ENCODE results near the gene MYADM. TPM values are rescaled to one million over a fixed set of nuclear protein-coding genes. Genes with fewer than 3 reads are reported as not detected.

Gene MYADM
- polyA plus RNA-seq, 1 donor, result 63.4 TPM

DNA sequence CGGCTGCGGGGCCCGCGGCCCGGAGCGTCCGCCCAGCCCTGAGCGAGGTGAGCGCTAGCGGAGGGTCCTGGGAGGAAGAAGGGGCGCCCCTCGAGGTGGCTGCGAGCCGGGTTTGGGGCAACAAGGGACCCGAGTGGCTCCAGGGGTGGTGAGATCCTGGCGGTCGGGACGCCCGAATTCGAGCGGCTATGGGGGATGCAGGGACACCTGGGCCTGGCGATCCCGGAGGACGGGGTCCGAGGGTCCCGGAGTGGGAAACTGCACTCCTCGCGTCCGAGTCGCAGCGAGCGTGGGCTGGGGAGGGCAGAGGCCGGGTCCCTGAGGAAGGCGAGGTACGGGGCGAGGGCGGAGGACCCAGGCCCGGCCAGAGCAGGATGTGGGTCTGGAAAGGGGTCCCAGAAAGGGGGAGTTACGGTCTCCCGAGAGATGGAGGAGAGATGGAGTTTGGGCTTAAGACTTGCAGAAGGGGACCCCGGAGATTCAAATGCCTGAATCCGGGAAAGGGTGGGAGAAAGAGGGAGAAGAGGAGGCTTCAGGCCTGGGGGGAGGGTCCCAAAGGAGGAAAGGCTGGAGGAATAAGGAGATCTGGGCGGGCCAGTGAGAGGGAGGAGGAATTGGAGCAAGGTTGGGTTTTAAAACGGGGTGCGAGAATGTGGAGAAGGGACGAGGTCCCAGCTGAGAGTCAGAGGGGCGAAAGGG, 41.9 kb downstream of the MYADM start:
- DNase-seq, result no peak

DNA sequence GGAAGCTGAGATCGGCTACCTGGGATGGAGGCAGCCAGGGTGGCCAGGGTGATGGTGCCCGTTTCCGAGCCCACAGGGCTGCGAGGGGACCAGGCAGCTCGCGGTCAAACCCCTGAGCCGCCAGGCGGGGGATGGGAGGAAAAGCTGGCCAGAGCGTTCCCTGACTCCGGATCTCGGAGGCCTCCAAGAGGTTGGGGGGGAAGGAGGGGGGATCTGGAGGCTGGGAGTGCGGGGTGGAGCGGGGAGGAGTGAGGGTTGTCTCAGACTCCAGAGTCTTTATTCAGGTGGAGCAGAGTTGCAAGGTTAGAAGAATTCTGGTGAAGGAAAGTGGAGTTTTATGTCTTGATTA, 42.5 kb downstream of the MYADM start:
- no peak for DNase-seq

- DNase-seq, result no peak
These were observed 45.0 kb downstream of the MYADM start for GRCh38 chr19:53912653-53913052.

DNA sequence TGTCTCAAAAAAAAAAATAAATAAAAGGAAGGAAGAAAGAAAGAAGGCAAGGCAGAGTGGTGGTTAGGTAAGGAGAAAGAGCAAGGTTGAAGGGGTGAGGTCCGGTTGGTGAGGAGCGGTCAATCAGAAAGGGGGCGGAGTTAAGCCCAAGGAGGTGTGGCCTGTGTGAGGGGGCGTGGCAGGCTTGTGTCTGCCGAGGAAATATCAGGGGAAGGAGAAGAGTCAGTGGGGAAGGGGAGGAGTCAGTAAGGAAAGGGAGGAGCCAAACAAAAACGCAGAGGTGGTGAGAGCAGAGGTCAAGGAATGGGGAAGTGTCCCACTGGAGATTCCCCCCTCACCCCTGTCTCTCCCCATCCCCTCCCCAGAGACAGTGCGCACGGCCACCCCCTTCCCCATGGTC, 47.3 kb downstream of the MYADM start:
- DNase-seq, result no peak

DNA sequence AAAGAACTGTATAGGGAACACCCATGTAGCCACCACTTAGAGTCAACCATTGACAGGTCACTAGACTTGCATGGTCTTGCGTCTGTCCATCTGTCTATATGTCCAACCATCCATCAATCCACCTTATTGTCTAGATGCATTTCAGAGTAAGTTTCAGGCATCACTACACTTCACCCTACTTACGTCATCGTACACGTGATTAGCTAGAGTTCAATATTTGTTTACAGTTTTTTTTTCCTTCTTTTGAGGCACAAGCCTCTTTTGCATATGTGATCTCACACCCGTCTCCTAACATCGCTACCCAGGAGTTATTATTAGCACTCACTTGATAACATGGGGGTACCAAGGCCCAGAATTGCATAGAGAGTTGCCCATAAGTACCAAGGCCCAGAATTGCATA, 48.3 kb downstream of the MYADM start:
- no peak for DNase-seq

DNA sequence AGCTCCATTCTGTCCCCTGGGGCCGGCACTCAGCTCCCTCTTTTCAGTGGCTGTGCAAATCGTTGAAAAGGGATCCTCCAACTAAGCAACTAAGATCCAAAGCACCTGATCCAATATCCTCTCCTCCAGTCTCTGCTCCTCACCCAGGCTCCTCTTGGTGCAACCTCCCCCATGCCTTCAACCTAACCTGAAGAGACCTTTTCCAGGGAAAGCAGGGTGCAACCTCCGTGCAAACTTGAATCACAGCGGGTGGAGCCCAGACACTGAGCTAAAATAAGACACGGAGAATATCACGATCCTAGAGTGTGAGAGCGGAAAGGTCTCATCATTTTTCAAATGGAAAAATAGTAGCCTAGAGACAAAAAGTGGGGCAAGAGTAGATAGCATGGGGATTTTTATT, 49.7 kb downstream of the MYADM start:
- no peak for DNase-seq

Other genes with a start within 250 kb of the MYADM start
- not detected for gene DPRX, start 235.9 kb upstream of the MYADM start, polyA plus RNA-seq (ENCODE audit: insufficient read length)
- 0.17 TPM for gene NLRP12, start 43.6 kb upstream of the MYADM start, polyA plus RNA-seq (ENCODE audit: insufficient read length)
- 0.65 TPM for gene PRKCG, start 14.3 kb downstream of the MYADM start, polyA plus RNA-seq (ENCODE audit: insufficient read length)
- gene CACNG7, start 41.4 kb downstream of the MYADM start, polyA plus RNA-seq (ENCODE audit: insufficient read length), result 0.32 TPM
- gene CACNG8, start 95.1 kb downstream of the MYADM start, polyA plus RNA-seq (ENCODE audit: insufficient read length), result 0.33 TPM
- 0.71 TPM for gene CACNG6, start 123.8 kb downstream of the MYADM start, polyA plus RNA-seq (ENCODE audit: insufficient read length)
- not detected for gene VSTM1, start 196.0 kb downstream of the MYADM start, polyA plus RNA-seq (ENCODE audit: insufficient read length)
- 0.22 TPM for gene TARM1, start 213.5 kb downstream of the MYADM start, polyA plus RNA-seq (ENCODE audit: insufficient read length)
- 0.07 TPM for gene OSCAR, start 232.9 kb downstream of the MYADM start, polyA plus RNA-seq (ENCODE audit: insufficient read length)
- gene NDUFA3, start 235.0 kb downstream of the MYADM start, polyA plus RNA-seq (ENCODE audit: insufficient read length), result 105 TPM
- gene TFPT, start 247.8 kb downstream of the MYADM start, polyA plus RNA-seq (ENCODE audit: insufficient read length), result 14.3 TPM
- gene PRPF31, start 247.9 kb downstream of the MYADM start, polyA plus RNA-seq (ENCODE audit: insufficient read length), result 68.7 TPM

Data from left kidney (tissue), 2 donors.